HG02938 (cell line): ENCODE measurements around the gene TECPR2.

ENCODE experiments used
- ATAC-seq: cut with Tn5 transposase; IDR thresholded peaks from one replicate; pipeline ENCODE4 v1.9.1; 2021; ENCODE audit warnings: mild to moderate bottlenecking, moderate library complexity; ENCODE audit not compliant: unreplicated experiment

Gene TECPR2

DNA sequence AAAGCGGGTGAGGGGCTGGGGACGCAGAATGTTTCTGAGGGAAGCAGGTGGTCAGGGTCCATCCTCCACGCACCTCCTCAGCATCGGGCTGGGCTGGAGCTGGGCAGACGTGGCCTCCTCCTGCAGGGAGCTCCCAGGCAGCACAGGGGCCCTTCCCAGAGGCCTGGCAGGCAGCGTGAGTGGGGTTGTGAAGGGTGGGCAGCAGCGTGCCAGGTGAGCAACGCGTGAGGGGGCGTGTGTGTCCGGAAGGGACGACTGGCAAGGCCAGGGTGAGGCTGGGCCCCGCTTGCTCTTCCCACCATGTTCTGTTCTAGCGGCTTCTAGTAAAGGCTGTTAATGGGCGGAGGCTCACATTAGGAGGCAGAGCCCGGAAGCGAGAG, 129.8 kb downstream of the TECPR2 start:
- no peak for ATAC-seq

DNA sequence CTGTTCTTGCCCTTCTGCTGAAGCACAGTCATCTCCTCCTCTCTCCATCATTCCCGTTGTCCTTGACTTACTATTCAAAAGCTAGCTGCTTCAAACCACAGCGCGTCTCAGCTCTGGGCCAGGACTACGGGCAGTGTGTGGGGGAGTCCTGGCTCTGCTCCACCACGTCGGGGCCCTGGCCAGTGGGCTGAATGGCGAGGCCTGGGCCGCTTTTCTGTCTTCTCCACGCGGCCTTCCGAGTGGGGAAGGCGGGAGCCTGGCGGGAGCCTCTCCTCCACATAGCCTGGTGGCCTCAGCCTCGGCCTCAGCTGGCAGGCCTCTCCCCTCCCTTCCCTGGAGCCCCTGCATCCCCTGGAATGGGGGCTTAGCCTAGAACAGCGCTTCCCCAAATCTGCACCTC, 130.4 kb downstream of the TECPR2 start:
- ATAC-seq, result no peak

DNA sequence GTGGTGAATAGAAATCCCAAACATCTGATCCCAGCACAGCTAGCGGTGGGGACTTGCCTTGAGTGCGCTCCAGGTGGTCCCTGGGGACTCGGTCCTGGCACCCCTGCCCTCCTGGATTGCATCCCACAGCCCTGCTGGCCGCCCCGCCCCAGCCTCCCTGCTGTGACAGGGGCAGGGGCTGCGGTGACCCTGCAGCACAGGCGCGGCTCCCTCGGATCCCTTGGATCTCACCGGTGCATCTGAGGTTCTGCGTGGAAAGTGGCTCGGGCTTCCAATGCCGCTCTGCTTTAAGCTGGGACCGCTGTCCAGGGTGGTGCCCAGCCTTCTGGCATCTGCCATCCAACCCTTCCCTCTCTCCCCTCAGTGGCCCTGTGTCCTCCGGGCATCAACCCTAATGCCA, 130.8 kb downstream of the TECPR2 start:
- no peak for ATAC-seq

DNA sequence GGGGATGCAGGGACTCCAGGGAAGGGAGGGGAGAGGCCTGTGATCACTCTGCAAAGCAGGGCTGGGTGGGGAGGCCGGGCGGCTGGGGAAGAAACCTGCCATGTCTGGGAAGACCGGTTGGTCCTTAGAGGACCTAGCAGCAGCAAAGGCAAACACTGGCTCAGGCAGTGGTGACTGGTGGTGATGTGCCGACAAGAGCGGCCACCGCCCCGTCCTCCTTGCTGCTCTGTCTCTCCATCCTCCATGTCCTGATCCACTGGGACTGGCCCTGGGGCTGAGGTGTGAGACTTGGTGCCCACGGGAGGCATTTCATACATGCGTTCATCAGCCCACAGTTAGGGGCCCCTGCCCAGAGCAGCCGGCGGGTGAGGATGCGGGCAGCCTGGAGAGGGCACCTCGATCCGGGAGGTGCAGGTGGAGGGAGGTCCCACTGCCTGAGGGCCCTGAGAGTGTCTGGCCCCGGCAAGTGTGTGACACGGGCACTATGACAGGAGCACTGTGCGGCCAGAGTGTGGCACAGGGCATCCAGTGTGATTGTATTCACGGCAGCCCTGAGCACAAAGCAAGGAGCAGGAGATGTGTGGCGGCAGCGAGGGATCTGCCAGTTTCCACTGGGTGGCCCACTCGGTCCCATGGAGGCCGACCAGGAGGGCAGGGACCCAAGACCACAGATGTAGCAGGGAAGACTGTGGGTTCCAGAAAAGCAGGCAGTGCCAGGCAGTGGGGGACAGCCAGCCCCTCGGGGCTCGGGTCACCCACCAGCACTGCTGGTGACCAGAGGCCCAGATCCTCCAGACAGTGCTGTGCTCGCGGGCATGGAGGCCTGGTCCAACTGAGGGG, 133.0 kb downstream of the TECPR2 start:
- ATAC-seq, result no peak

DNA sequence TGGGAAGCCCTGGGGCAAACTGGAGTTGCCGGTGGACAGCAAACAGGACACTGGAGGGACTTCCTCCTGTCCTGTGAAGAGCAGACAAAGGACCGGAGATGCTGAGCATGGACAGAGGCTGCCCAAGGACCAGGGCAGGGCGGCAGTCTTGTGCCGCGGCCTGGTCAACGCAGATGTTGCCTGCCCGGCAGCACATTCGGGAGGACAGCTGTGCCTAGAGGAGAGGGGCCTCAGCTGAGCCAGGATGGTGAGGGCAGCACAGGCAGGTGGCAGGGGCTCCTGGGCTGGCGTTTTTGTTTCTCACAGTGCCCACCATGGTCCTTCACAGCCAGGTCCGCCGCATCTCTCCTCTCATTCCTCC, 133.6 kb downstream of the TECPR2 start:
- no peak for ATAC-seq

DNA sequence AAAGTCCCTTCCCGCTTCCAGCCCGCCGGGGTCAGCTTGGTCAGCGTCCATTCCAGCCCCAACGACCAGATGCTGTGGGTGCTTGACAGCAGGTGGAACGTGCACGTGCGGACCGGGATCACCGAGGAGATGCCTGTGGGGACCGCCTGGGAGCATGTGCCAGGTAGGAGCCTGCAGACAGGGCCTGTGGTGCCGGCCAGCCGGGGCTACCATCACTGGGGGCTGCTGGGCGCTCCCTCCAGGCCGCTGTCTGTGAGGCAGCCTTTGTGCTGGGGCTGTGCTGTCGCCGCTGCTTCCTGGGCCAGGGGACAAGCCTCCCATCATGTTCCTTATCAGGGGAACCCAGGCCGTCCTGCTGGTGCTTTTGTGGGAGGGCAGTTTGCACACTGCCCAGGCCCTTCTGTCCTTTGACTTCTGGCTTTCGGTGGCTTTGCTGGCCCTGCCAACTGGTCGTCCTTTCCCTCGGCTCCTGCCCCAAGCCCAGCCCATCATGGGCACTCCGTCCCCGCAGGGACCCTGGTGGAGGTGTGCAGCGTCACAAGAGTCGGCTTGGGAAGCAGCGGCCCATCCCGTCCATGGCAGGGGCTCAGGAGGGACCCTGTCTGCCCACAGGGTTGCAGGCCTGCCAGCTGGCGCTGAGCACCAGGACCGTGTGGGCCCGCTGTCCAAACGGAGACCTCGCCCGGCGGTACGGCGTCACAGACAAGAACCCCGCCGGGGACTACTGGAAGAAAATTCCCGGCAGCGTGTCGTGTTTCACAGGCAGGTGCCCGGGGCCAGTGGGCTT, 134.4 kb downstream of the TECPR2 start:
- no peak for ATAC-seq

DNA sequence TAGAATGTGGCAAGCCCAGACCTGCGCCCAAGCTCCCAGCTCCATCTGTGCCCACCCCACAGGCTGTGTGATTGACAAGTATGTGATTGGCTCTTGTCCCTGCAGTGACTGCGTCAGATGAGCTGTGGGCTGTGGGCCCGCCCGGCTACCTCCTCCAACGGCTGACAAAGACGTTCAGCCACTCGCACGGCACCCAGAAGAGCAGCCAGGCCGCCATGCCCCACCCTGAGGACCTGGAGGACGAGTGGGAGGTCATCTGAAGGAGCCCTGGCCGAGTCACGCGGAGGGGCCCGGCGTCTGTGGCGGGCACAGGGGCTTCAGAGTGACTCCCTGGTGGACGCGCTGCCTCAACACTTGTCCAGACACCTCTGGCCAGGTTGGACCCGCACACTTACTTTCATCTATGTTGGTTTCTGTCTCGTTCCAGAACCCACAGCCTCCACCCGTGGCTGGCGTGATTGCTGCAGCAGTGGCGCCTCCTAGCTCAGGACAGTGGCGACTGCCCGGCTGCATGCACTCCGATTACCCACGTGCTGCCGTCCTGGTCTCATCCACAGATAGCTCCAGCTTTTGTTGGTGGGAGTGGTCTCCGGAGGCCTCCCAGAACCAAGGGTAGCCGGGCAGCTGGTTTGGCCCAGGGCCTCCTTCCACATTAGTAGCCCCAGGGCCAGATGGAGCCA, 135.4 kb downstream of the TECPR2 start:
- no peak for ATAC-seq

DNA sequence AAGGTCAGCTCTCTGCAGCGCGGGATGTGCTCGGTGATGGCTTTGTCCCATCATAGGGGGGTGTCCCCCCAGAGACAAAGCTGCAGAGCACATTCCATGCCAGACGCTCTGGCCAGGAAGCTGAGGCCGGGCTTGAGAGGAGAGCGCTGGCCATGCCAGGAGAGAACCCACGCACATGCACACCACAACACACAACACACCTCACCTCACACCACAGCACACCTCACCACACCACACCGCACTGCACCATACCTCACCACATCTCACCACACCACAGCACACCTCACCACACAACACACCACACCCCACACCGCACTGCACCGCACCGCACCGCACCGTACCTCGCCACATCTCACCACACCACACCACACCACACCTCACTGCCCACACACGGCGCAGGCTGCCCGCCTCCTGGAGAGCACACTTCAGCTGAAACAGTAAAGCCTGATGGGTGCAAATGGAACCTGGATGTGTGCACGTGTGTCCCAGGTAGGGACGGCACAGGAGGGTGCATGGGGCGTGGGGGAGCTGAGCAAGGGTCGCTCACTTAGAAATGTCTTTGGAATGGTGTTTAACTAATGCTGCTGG, 136.0 kb downstream of the TECPR2 start:
- no peak for ATAC-seq

DNA sequence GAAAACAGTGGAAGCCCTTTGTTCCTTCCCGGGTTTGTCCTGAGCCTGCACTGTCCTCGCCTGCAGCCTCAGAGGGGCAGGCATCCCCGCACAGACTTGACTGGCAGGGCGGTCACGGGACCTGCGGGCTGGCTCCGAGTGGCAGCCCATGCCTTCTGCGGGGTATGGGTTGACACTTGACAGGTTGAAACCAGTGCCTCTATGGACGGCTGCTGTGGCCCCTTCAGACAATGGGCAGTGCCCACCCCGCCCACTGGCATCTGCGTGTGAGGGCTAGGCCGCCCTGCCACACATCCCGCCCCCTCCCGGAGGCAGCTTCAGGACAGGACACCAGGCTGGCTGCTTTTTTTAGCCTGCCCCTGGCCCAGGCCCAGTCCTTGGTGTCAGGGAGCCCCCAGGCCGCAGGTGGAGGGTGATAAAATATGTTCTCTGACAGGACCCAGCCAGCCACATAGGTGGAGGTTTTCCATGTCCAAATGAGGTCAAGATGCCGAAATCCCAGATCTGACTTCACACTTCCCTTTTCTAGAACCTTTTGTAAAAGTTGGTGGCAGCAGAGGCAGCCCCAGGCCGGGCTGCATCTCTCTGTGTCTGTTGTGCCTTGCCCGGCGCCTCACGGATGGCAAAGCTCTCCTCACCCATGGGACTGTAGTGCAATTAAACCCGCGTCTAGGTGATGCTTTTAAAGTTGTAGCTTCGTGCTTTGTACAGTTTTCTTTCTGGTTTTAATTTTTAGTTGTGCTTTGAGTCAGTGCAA, 136.8 kb downstream of the TECPR2 start:
- ATAC-seq, result no peak

DNA sequence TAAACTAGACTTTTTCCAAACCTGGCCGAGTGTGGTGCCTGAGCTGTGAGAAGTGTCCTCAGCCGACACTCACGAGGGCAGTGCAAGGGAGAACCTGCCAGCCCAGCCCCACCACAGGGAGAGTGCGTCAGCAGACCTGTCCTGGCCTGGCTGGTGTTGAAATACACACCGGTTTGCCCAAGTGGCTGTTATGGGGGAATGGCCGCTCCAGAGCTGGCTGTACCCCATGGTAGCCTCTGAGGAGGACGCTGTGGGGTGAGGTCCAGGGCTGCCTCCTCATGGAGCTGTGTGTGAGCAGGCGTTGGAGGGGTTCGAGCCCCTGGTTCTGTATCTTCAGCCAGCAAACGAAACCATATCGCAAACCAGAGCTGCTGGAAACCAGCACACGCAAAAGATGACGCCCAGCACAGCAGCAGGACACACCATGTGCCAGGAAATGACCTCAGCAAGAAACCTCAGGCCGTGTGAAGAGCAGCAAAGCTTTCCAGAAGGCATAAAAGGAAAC, 137.5 kb downstream of the TECPR2 start:
- ATAC-seq, result no peak

DNA sequence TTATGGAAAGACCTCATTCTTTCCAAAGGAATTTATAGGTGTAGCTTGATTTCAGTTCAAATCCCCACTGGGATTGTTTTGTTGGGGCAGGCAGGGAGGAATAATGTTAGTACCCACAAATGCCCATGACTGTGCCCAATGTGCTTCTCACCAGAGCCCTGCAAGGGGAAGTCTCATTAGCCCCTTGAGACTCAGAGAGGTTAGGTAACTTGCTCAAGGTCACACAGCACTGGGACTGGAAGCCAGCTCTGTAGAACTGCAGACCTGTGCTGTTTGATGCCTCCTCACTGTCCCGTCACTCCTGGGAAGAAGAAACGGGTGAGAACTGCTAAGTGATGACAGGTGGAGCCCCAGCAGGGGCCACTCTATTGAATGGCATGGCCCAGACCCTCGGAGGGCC, 138.0 kb downstream of the TECPR2 start:
- no peak for ATAC-seq

DNA sequence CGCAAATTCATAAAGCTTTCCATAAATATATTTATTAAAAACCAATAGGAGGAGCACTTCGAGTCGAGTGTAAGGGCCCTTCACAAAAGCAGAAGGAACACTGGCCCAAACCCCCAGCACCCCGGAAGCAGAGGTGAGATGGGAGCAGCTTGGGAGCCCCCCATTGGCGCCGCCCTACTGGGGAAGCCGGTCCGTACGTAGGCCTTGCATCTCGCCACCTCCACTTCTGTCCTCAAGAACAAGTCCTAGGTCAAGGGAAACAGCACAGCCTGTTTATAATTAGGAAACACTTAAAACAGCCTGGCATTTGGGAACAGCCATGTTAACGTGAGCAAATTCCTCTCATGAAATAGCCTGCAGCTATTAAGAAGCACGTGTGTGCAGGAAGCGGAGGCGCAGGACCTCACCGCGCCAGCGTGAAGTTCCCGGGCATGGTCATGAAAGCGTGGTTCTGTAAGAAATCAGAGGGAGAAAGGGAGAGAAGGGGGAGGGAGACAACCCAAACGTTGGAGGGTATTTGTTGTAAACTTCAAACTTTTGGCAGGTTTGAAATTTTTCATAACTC, 139.1 kb downstream of the TECPR2 start:
- no peak for ATAC-seq

DNA sequence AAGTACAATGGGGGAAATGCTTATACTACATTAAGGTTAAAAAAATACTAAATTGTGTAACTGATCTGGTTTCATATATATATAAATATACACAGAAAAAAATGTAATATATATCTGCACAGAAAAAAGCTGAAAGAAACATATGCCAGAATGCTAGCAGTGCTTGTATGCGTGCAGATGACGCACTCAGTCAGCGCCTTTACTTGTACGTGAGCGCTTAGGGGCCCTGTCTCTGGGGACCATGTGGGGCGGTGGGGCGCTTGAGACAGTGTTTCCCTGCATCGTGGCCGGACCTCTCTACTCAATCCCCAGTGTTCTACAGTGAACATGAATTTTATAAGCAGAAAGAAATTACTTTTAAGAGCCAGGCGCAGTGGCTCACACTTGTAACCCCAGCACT, 139.8 kb downstream of the TECPR2 start:
- ATAC-seq, result no peak

DNA sequence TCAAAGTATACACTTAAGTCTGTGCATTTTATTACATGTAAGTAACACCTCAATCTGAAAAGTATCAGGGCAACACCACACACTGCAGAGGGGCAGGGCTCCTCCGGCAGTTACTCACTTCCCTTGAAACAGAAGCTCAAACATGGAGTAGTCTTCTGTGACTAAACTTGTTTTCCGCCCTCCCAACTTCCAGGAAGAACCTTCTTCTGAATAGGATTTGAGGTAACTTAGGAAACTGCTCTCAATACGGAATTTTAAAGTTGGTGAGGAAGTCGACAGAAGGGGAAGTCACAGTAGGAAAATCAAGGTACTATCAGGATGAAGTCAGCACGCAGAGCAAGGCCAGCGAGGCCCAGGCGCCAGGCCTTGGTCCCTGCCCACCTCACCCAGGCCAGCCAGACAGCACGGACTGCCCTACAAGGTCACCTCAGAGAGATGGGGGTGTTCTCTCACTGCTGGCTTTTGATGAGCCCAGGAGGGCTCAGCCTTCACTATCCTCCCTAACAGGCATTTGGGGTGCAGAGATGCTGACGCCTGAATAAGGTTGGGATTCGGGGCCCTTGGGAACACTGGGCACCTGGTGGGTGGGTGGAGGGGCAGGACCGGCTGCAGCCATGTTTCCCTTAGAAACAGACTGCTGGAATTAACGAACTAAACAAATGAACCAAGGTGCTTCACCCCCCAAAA, 141.0 kb downstream of the TECPR2 start:
- ATAC-seq, result no peak

DNA sequence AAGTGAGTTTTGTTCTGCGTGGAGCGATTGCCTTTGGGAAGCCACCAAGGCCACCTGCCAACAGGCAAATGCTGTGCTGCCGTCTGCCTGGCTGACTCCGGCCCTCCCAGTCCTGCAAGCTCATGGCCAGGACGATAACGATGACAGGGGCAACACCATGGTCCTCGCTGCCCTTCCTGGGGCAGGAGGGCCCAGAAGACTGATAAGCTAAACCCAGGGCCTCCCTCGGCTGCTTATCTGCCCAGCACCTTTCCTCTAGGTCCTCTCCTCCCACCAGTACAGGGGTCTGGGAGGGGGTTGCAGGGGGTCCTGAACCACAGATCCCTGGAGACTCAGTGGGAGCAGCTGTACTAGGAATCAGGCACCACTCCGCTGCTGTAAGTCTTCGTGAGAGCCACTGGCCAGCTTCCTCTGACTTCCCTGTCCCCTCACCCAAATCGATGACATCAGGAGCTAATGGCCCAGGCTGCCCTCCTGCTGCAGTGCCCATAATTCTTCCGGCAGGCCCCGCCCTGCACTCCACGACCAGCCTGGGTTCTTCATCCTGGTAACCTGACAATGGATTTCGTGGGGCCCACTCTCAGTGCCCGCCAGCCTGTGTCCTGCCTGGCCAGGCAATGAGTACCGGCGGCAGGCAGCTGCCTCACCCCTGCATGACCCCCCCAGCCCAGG, 141.7 kb downstream of the TECPR2 start:
- no peak for ATAC-seq

DNA sequence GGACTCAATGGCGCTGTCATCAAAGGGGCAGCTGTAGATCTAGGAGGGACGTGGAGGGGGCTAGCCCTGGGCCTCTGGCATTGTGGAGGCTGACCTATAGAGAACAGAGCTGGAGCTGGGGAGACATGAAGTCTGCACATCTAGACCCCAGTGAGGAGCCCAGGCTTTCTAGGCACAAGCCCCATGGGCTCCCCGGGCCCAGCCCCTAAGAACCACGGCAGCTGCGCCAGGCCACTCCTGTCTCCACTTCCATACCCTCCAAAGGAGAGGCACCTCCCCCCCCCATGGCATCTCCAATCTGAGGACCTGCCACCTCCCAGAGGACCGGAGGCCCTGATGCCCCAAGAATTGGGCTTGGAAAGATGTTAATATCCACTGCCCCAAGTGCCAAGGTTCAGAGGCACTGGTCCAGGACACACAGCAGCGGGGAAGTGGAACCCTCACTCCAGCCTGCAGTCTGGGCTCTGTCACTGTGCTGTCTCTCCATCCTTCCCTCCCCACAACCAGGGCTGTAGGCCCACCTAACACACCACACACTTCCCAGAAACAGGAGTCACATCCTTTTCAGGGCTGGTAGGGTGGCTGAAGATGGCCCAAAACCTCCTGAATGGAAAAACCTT, 142.4 kb downstream of the TECPR2 start:
- ATAC-seq, result no peak

DNA sequence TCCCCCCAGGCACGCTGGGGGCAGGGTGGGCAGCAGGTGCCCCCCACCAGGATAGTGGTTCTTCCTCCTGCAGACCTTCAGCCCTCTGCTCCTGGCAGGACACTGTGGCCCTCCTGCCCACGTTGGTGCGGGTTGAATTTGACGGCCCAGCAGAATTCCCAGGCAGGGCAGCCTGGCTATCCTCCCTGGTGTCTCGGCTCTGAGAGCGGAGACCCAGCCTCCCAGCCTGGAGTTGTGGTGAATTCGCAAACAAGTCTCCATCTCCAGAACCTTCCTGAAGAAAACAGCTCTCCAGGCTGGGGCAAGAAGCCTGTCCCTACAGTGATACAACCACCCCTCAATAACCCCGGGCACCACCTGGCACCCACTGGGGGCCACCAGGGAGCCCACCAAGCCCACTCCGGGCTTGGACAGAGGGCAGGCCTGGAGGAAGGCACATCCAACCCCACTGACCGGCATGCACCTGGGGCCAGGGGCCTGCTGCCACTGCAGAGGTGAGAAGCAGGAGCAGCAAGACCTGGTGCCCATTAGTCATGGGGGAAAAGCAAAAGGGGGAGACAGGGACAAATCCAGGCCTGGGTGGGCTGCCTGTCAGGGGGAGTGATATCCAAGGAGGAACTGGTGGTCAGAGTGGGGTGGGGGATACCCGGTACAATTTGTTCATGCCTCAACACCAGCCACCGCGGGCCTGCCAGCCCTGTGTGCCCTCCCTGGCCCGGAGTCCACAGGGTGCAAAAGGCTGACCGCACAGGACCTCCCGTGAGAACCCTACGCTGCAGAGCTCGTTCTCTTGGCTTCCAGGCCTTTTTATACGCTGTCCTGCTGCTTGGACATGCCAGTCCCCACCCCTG, 143.3 kb downstream of the TECPR2 start:
- no peak for ATAC-seq

DNA sequence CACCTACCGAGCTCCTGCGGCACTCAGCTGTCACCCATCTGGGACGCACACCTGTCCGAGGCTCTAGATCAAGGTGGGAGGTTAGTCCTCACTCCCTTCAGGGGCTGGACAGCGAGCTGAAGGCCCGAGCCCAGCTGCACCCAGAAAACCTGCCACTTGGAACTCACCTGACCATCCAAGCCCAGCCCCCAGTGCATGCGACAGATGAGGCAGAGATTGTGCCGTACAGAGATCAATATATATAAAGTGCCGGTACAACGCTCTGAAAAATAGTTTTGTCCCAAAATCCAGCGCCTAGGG, 143.8 kb downstream of the TECPR2 start:
- no peak for ATAC-seq
